Measurements from ENCODE around the gene ALKBH3. TPM values are rescaled to one million over a fixed set of nuclear protein-coding genes. Genes with fewer than 3 reads are reported as not detected.

The ALKBH3 gene
- total RNA-seq, 4 donors from 2014 or later, result 27.5 to 44.1 (median 42.0) TPM

GRCh38 chr11:43934601-43935423, 54.2 kb downstream of the ALKBH3 start:
- Histone ChIP-seq H3K4me3 (no peak overlapping the region), H3K27me3 (peaks cover 0 to 6% (median 0%) of the 10 kb centered on the region in 3 donors), H3K27ac (no peak overlapping the region), H3K4me1 (peaks cover 13% of the 10 kb centered on the region in 2 donors), H3K36me3 (no peaks in the 10 kb centered on the region), H3K9me3 (no peaks in the 10 kb centered on the region)
- no peak for TF ChIP-seq POLR2A (IDR thresholded peaks at IDR 0.05)
- TF ChIP-seq CTCF (IDR thresholded peaks at IDR 0.05 in 4 of 5, conservative IDR thresholded peaks at IDR 0.05 in 1 of 5), result no peak
- DNase-seq, result no peak
- ATAC-seq, result no peak
- intact Hi-C loops (cut with DNase I; ENCODE audit: low total_unique reads) (no loop called here), in situ Hi-C loops (cut with MboI; ENCODE audit: low sequenced_read_pairs in 4 of 4) (no loop called here)

DNA sequence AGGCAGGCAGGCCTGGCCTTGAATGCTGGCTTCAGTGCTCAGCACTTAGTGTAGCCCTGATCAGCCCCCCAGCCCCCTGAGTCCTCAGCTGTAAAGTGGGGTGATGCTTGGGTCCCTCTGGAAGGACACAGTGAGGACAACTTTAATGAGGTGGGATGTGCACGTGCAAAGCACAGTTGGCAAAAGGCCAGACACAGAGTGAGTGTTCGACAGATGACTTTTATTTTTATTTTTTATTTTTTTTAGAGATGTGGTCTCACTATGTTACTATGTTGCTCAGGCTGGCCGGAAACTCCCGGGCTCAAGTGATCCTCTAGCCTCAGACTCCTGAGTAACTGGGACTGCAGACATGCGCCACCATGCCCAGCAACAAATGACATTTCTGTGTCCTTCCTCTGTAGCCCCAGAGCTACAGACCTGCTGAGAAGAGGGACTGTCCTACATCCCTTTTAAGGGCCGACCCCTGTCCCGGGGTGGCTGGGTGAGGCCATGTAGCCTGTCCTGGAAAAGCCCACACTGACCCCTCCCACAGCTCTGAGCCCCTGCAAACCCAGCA, 54.9 kb downstream of the ALKBH3 start:
- in situ Hi-C loops (cut with MboI; ENCODE audit: low sequenced_read_pairs in 4 of 4), result no loop called here

DNA sequence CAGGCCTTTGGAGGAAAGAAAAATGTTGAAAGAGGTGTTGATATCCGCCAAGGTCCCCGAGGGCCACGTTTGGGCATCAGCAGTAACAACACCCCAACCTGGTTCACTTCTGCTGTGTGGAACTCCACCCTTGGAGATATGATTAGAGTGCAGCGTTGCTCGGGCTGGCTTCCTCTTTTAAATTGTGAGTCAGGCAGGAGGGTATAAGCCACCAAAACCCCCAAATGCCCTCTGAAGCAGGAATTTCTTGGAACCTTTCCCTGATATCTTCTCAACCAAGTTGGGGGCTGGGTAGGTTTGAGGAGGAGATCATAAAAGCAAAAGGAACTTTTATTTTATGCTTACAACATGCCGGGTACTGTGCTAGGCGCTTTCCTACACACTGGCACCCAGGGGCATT, 55.4 kb downstream of the ALKBH3 start:
- Histone ChIP-seq H3K27ac (no peak overlapping the region), H3K4me1 (peaks cover 10 to 13% of the 10 kb centered on the region in 2 donors), H3K36me3 (no peaks in the 10 kb centered on the region), H3K27me3 (peaks cover 0 to 6% (median 0%) of the 10 kb centered on the region in 3 donors), H3K4me3 (no peak overlapping the region), H3K9me3 (no peaks in the 10 kb centered on the region)
- intact Hi-C loops (cut with DNase I; ENCODE audit: low total_unique reads) (no loop called here), in situ Hi-C loops (cut with MboI; ENCODE audit: low sequenced_read_pairs in 4 of 4) (no loop called here)
- ATAC-seq (no peak), DNase-seq (no peak)
- no peak for TF ChIP-seq POLR2A (IDR thresholded peaks at IDR 0.05)
- TF ChIP-seq CTCF (IDR thresholded peaks at IDR 0.05 in 4 of 5, conservative IDR thresholded peaks at IDR 0.05 in 1 of 5), result no peak

More for the DNA sequence above, 54.9 kb downstream of the ALKBH3 start:
- peaks cover 0 to 6% (median 0%) of the 10 kb centered on the region in 3 donors for H3K27me3 ChIP-seq
- ATAC-seq (no peak), DNase-seq (no peak)
- no peak overlapping the region for H3K27ac ChIP-seq
- H3K36me3 ChIP-seq, result no peaks in the 10 kb centered on the region
- no peak for TF ChIP-seq CTCF (IDR thresholded peaks at IDR 0.05 in 4 of 5, conservative IDR thresholded peaks at IDR 0.05 in 1 of 5)
- TF ChIP-seq POLR2A (IDR thresholded peaks at IDR 0.05), result no peak
- intact Hi-C loops (cut with DNase I; ENCODE audit: low total_unique reads), result no loop called here
- no peak overlapping the region for H3K4me3 ChIP-seq
- no peaks in the 10 kb centered on the region for H3K9me3 ChIP-seq
- H3K4me1 ChIP-seq, result peaks cover 13% of the 10 kb centered on the region in 2 donors

GRCh38 chr11:43937434-43938411, 57.1 kb downstream of the ALKBH3 start:
- in situ Hi-C loops (cut with MboI; ENCODE audit: low sequenced_read_pairs in 4 of 4) (no loop called here), intact Hi-C loops (cut with DNase I; ENCODE audit: low total_unique reads) (no loop called here)
- H3K36me3 ChIP-seq, result no peaks in the 10 kb centered on the region
- H3K4me3 ChIP-seq, result no peak overlapping the region
- H3K27ac ChIP-seq, result peak overlapping the region in 1 of 4 donors; percentile 4
- H3K4me1 ChIP-seq, result peaks cover 13 to 15% of the 10 kb centered on the region in 2 donors
- H3K27me3 ChIP-seq, result peaks cover 0 to 6% (median 0%) of the 10 kb centered on the region in 3 donors
- no peak for TF ChIP-seq POLR2A (IDR thresholded peaks at IDR 0.05)
- TF ChIP-seq CTCF (IDR thresholded peaks at IDR 0.05 in 4 of 5, conservative IDR thresholded peaks at IDR 0.05 in 1 of 5), result peak in 1 of 5 experiments; percentile 21
- DNase-seq, result no peak
- no peak for ATAC-seq
- no peaks in the 10 kb centered on the region for H3K9me3 ChIP-seq

Data from gastrocnemius medialis (tissue), 4 donors.